NCI-H1436 (cell line): ENCODE results near the gene RAPSN.

Experiments used
- DNase-seq: peaks from one replicate; lab custom pipeline; 2025; lab: John Stamatoyannopoulos, UW

RAPSN gene

DNA sequence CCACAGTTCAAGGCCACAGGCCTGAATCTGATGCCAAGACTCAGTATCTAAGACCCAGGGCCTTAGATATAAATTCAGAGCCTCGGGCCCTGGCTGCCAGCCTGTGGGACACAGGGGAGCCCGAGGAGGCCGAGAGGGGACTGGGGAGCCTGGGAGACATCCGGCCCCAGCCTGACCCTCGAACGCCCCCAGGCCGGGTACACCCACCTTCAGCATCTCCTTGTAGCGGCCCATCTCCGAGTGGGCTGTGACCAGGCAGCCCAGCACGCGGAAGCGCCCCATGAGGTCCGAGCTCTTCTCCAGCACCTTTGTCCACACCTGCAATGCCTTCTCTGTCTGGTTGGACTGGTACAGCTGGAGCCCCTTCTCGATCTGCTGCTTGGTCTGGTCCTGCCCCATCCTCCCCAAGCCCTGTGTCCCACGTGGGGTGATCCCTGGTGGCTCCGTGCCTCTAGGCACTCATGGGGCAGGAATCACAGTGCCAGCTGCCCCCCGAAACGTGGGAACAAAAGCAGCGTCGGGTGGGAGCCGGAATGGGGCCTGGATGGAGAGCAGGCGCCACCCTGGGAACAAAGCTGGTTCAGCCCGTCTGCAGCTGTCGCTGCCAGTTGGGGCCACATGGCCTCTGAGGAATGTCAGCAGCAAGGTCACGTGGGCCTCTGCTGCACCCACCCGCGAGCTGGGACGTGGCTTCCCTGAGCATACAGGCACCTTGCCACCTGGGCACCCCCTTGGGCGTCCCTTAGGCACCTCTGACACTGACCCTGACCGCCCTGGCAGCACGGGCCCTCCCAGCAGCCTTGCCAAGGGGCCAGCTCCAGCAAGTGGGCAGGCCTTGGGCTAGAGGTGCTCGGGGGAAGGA is at the start of gene RAPSN:
TSS of gene RAPSN (minus strand) at position 571 of the 862 bp plus-strand sequence. CDS start at position 399, 172 bp downstream.
- DNase-seq: no peak

DNA sequence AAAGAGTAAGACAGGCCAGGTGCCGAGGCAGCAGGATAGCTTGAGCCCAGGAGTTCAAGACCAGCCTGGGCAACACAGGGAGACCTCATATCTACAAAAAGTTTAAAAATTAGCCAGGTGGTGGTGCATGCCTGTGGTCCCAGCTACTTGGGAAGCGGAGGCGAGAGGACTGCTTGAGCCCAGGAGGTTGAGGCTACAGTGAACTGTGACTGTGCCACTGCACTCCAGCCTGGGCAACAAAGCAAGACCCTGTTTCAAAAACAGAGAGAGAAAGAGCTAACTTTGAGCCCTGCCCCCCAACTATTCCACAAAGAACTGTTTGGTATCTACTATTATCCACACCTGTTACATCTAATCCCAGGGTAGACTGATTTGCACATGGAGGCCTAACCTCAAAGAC is 49.2 kb upstream of the RAPSN start:
- DNase-seq: no peak

DNA sequence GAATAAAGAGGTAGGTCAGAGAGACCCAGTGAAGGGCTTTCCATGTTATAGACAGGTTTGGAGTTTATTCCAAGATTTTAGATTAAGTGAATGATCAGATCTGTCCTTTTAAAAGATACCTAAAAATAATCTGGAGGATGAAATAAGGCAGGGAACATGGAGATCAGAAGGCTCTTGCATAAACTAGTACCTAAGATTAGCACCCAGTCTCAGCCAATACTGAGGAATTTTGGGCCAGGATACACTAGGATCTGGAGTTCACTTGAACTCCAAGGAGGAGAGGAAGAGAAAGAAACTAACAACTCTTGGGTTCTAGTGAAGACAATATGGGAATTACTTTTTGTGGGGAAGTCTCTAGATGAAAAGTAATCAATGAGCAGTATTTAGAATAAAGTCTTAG is 47.9 kb upstream of the RAPSN start:
- DNase-seq: no peak

DNA sequence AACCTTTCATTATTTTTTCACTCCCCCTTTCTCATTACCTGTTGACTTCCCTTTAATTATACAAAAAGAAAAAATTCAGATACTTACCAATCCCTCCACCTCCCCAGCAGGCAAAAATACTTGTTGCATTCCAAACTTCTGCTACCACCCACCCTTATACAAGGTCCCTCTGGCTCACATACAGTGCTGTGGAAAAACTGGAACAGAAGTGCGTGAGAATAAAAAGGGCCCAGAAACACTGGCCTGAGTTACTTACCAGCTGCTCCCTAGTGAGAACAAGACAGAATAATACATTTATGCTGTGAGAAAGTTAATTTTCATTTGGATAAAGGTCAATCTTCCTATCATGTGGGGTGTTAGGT is 46.9 kb upstream of the RAPSN start:
- DNase-seq: no peak

DNA sequence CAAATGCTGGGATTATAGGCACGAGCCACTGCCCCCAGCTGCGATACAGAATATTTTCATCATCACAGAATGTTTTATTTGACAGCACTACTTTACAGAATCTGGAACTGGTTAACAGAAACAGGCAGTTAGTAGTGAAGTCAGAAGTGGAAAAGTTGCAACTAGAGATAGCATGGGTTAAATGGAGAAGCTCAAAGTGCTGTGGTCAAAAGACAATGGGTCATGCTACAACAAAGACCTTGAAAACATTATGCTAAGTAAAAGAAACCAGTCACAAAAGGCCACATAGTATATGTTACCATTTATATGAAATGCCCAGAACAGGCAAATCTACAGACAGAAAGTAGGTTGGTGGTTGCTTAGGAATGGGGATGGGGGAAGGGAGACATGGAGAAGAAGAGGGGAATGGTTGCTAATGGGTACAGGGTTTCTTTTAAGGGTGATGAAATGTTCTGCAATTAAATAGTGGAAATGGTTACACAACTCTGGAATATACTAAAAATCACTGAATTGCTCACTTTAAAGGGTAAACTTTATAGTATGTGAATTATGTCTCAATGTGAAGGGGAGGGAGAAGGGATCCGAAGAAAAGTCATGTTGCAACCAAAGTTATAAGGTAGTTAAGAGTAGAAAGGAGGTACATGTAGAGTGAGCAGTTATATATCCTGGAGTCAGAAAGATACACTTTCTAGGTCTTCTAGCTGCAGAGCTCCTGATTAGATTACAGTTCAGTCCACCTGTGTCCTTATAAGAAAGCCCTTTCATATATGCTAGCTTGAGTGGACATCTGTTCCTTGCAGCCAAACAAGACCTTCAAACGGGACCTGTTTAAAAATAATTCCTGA is 46.3 kb upstream of the RAPSN start:
- no peak for DNase-seq

DNA sequence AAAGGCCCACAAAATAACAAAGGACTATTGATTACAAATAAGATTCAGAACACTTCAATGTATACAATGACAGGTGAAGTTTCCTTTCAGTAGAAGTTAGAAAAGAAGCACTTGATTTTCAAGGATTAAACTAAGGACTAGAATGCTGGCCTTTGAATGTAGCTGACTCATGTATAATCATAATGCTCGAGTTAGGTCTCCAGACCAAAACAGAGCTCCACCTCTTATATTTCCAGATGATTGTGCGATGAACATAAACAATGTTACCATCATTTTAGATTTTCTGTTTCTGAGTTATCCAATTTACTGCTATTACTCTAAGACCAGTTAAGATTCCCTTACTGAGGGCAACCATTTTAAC is 40.4 kb upstream of the RAPSN start:
- no peak for DNase-seq

DNA sequence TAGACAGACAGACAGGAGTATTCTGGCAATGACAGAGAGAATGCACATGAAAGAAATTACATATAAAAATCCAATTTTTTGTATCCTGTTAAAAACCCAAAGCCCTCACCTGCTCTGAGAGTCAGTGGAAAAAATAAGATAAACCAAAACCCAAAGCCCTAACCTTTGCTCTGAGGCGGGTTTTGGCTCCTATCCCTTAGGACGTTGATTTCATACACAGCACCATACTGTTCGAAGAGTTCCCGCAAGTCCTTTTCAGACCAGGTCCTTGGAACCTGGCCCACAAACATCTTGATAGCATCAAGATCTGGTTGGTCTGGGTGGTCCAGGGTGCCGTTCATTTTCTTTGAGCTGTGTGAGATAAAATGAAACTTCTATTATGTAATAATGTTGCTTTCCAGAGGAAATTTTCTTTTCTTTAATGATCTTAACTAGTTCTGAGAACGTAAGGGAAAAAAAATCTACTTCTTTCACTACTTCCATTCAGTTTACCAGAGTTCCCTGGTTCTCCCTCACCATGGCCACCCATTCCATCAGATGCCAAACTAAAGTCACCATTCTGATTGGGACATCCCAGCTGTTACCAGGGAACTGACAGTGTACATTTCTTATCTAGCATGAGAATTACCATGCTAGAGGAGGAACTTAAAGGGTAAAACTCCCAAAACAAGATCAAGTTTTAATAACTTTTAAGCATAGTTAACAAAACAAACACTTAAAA is 39.9 kb upstream of the RAPSN start:
- DNase-seq: no peak

DNA sequence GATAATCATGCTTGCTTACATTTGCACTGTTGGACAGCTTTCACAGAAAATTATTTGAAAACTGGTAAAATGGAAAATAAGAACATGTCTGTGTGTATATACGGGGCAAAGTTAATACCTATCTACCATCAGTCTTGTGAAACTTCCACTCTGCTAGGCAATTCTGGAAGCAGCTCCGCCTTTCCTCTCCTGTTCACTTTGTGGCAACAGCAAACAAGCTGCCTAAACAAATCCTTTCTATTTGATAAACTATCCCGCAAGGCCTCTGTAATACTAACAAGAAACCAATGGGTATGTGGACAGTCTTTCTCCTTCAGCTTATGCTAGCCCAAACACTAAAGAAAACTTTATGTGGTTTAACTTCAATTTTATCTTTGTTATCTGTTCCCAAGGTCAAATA is 39.2 kb upstream of the RAPSN start:
- DNase-seq: no peak

DNA sequence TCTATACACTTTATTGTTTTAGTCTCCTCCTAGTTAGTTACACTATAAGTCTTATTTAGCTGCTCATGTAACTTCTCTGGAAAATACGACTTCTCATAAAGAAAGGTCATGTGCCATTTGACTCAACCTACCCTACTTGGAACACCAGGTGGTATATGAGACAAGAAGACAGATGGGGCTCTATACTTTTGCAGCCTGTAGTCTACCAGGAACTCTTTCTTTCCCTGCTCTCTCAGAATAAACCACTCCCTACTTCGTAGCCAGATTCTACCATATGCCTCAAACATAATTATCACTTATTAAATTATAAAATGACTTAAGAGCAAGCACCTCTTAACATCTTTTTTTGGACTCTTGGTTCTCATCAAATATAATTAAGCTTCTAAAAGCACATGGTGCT is 38.5 kb upstream of the RAPSN start:
- no peak for DNase-seq

DNA sequence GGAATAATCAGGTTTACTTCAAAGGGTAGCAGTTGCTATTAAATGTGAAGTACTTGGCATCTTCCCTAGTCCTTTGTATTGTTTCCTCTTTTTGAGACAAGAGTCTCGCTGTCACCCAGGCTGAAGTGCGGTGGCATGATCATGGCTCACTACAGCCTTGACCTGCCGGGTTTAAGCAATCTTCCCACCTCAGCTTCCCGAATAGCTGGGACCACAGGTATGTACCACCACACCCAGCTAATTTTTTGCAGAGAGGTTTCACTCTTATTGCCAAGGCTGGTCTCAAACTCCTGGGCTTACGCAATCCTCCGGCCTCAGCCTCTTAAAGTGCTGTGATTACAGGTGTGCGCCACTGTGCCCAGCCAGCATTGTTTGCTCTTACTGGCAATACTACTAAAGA is 36.2 kb upstream of the RAPSN start:
- no peak for DNase-seq

DNA sequence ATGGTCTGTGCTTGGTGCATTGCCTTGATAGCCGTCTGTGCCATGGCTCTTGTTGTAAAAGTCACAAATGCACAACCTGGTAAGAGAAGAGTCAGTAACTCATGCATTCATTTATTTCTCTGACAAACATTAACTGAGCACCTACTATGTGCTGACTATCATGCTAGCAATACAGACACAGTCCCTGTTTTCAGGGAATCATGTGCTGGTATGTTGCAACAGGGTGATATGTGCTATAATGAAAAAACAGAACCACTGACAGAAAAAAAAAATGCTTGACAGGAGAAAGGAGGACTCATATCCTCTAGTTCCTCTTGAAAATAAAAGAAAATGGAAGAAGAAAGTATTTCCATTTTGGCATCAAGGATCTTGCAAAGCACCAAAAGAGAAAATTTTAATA is 34.5 kb upstream of the RAPSN start:
- no peak for DNase-seq

DNA sequence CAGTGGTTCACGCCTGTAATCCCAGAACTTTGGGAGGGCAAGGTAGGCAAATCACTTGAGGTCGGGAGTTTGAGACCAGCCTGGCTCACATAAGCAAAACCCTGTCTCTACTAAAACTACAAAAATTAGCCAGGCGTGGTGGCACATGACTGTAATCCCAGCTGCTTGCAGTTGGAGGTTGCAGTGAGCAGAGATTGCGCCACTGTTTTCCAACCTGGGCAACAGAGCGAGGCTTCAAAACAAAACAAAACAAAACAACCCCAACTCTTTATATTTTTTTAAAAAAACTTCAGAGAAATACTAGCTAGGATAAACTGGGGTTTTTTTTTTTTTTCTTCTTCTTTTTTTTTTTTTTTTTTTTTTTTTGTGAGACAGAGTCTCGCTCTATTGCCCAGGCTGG is 31.8 kb upstream of the RAPSN start:
- DNase-seq: no peak

DNA sequence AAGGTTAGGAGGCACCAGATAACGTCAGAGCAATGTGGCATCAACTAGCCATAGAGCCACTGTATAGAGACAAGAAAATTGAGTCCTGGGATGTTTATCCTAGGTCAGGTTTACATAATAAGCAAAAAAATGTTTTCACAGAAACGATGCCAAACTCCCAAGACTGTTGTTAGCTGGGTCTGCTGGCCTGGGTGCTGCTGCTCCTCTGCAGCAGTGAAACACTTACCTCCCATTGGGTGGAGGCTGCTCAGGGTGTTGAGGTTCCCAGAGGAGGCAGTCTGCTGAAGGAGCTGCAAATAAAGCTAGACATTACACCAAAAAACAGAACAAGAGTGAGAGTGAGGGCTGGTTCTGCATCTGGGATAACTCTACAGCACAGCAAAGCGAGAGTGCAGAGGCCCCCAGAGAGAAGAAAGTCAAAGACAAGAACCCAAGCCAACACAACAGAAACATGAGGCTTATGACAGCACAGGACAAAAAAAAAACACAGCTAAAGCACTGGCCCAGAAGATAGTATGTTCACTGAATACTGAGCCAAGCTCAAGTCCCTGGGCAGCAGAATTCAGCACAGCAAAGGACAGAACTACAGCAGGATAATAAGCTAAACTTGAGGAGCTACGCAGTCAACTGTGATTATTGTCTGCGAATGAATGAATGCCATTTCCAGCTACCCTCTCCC is 29.9 kb upstream of the RAPSN start:
- no peak for DNase-seq

DNA sequence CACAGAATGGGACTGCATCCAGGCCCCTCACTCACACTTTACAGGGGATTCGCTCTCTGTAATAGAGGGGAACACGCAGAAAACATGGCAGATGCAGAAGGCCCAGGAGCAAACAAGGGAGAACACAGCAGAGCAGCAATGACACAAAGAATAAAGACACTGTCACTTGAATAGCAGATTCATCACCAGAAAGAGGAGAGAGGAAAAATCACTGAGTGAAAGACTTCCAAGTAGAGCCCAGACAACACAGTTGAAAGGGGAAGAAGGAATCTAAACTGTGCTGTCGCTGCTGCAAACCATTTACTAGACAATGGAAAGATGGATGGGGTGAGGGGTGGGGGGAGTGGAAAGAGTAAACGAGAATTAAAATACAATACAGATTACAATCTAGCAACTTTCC is 28.8 kb upstream of the RAPSN start:
- DNase-seq: no peak

DNA sequence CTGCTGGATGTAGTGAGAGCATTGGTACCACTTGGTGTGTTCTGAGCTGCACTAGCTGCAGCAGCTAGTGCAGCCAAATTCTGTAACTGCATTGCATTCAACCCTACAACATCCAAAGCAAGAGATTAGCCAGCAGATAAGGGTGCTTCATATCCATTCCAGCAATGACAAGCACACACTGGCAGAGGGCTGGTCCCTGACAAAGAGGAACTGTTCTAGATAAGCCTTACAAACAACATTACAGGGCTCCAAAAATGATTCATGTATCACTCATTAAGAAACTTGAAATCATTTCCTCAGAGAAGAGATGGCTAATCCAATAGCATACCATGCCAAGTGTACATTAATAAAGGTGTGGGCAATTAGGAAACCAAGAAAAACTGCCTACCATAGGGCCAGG is 28.4 kb upstream of the RAPSN start:
- no peak for DNase-seq

DNA sequence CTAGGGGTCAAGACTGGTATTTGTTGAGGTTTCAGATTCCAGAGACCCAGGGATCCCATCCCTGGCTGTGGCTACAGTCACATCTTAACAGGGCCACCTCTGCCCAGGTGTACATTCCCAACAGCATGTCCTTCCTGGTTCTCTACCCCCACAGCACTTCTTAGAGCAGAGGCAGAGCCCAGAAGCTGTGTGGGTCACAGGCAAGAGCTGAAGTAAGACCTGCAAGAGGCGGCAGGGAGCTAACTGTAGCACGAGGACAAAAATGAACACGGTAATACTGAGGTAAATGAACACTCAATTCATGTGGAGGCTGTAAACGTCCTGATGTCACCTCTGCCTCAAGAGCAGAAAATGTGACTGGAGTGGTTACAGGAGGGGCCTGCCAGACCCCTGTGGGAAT is 21.7 kb upstream of the RAPSN start:
- no peak for DNase-seq

DNA sequence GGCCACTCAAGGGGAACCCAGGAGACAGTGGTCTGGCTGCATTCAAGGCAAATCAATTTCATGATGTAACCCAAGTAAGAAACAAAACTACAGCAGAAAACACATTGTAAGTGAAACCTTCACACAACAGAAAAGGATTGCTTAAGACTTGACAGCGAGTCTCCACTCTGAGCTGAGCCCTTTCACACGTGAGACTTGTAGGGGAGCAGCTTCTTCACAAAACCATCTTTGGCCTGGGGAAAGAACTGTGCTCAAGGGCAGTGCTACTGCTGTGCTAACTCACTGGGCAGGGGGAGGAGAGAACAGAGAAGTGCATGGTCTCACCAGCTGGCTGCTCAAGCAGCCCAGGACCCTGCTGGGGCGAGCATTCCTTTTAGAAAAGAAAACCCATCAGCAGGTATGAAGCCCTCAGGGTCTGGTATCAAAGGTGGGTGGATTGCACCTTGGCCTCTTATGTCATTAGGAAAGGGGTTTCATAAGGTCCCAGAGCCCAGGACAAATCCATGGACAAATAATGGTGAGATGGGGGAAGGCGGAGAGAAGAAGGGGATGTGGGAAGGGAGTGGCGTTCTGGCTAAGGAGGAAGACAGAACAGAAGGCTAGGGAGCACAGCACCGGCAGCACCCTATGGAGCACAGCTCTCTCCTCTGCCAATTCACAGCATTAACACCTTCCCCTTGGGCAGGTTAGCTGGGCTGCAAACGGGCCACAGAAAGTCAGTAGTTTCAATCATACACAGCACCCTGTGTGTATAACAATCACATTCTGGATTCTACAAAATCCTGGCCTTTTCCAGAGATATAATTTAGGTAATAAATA is 20.6 kb upstream of the RAPSN start:
- DNase-seq: no peak

DNA sequence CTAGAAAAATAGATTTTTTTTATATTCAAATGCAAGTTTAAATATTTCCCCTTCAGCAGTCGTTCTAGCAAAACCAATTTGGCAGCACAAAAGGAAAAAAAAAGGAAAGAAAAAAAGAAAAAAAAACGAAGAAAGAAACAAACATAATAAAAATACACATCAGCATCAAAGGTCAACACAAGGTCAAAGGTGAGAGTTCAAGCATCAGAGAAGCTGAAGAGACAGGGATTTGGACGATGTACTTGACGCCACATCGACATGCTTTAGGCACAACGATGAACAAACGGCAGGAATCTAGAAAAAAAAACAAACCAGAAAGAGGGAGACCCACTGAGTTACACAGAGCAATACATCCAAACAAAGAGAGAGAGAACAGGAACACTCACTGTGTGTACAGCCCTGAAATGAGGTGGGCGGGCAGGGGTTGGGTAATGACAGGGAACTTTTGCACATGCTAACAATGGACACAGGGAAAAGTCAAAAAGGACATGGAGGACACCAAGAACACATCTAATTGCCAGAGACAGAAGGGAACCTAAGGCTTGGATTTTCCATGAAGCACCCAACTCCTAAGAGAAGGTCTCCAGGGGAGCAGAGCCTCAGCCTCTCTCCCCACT is 19.8 kb upstream of the RAPSN start:
- DNase-seq: no peak

DNA sequence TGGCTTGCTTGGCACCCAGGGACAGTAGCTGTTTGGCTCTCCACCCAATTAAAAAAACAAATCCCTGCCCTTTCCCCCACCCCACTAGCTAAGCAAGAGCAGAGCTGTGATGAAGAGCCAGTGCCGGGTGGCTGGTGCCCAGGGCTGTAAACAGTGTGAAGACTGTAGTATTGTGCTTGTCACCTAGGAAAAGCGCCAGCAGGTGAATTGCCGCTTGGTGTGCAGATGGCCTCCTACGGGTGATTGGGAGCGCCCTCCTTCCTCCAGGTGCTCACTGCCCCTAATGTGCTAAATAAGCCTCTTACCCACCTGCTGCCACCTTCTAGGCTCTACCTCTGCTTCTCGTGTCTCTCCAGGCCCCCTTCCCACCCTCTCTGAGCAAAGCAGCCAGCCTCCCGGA is 18.4 kb upstream of the RAPSN start:
- peak; percentile 64 for DNase-seq

DNA sequence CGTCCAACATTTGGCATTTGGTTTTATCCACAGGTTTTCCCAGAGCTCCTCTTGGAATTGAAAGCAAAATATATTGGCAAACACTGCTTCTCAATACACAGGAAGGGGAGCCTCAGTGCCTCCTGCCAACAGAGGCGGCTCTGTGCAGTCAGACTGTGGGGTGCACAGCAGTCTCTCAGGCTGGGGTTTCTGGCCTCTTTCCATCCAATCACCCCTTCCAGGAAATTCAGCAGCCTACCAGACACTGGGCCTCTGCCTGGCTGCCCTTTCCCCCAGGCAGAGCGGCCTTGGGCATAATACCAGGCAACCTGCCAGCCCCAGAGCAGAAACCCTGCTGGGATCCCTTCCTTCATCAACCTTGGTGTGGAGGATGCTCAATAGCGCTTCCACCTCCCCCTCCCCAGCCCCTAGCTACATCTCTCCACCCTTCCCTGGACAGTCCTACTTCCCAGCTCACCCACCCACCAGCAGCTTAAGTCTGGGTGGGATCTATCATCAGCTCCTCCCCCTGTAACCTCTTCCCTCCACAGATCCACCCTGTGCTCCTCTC is 17.8 kb upstream of the RAPSN start:
- DNase-seq: no peak

DNA sequence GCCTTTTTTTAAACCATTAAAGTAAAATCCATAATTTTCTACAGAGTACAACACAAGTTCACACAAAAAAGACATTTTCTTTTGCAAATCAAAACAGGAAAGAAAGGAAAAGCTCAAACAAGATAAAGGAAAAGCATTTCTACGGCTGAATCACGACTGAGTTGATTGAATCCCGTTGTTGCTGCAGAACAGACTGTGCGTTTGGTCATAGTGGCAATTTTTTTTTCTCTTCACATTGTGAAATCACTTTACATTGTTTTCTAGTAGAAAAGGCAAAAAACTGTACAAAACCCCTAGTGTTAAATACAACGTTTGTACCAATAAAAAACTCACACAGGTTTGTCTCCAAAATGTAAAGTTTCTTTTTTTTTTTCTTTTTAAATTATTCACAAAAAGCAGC is 17.3 kb upstream of the RAPSN start:
- no peak for DNase-seq
